Measurements from ENCODE around the gene TOX2.

Gene TOX2

GRCh38 chr20:44026647-44027342 is 112.1 kb downstream of the TOX2 start:
- Mint-ChIP-seq H3K4me3 (no peak overlapping the region), H3K27ac (no peak overlapping the region), H3K4me1 (no peaks in the 10 kb centered on the region), H3K27me3 (ENCODE audit: low read depth) (peaks cover 40% of the 10 kb centered on the region), H3K36me3 (ENCODE audit: low read depth) (no peaks in the 10 kb centered on the region), H3K9me3 (no peaks in the 10 kb centered on the region)
- no peak for TF ChIP-seq CTCF (IDR thresholded peaks at IDR 0.05; ENCODE audit: unreplicated experiment in 3 of 3)

GRCh38 chr20:44027343-44028002 is 112.8 kb downstream of the TOX2 start:
- Mint-ChIP-seq H3K4me3 (no peak overlapping the region), H3K36me3 (ENCODE audit: low read depth) (no peaks in the 10 kb centered on the region), H3K27me3 (ENCODE audit: low read depth) (peaks cover 40% of the 10 kb centered on the region), H3K27ac (no peak overlapping the region), H3K4me1 (no peaks in the 10 kb centered on the region), H3K9me3 (no peaks in the 10 kb centered on the region)
- no peak for TF ChIP-seq CTCF (IDR thresholded peaks at IDR 0.05; ENCODE audit: unreplicated experiment in 3 of 3)

- Mint-ChIP-seq H3K27me3 (ENCODE audit: low read depth) (peaks cover 42% of the 10 kb centered on the region), H3K4me1 (no peaks in the 10 kb centered on the region), H3K9me3 (no peaks in the 10 kb centered on the region), H3K36me3 (ENCODE audit: low read depth) (no peaks in the 10 kb centered on the region), H3K4me3 (no peak overlapping the region), H3K27ac (no peak overlapping the region)
- no peak for TF ChIP-seq CTCF (IDR thresholded peaks at IDR 0.05; ENCODE audit: unreplicated experiment in 3 of 3)
Measured at GRCh38 chr20:44028003-44028730, 113.5 kb downstream of the TOX2 start.

- H3K9me3 Mint-ChIP-seq = peaks cover 3% of the 10 kb centered on the region
- no peak overlapping the region for H3K4me3 Mint-ChIP-seq
- no peak overlapping the region for H3K27ac Mint-ChIP-seq
- no peak for TF ChIP-seq CTCF (IDR thresholded peaks at IDR 0.05; ENCODE audit: unreplicated experiment in 3 of 3)
- no peaks in the 10 kb centered on the region for H3K4me1 Mint-ChIP-seq
- no peaks in the 10 kb centered on the region for H3K36me3 Mint-ChIP-seq (ENCODE audit: low read depth)
- peaks cover 39% of the 10 kb centered on the region for H3K27me3 Mint-ChIP-seq (ENCODE audit: low read depth)
Measured at GRCh38 chr20:44028868-44029847, 114.5 kb downstream of the TOX2 start.

DNA sequence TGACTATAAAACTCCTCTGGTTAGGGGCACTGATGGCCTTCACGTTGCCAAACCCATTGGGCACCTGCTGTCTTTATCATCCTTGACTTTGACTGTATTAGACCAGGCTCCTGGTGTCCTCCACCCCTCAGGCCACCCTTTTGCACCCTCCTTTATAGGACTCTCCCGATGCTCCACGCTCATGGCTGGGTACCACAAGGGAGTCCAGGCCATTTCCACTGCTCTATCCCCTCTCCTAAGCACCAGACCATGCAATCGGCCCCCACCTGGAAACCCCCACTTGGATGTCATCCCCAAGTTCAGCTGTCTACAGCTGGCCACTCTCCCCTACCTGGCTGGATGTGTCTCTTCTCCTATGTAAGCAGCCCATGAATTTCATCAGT is 115.2 kb downstream of the TOX2 start:
- no peak for TF ChIP-seq CTCF (IDR thresholded peaks at IDR 0.05; ENCODE audit: unreplicated experiment in 3 of 3)
- peaks cover 40% of the 10 kb centered on the region for H3K27me3 Mint-ChIP-seq (ENCODE audit: low read depth)
- H3K36me3 Mint-ChIP-seq (ENCODE audit: low read depth) = no peaks in the 10 kb centered on the region
- H3K4me1 Mint-ChIP-seq = no peaks in the 10 kb centered on the region
- no peak overlapping the region for H3K4me3 Mint-ChIP-seq
- H3K9me3 Mint-ChIP-seq = peaks cover 3% of the 10 kb centered on the region
- H3K27ac Mint-ChIP-seq = no peak overlapping the region
